Ecto neural progenitor cell (in vitro differentiated cells): ENCODE data around the gene MBP.

Source experiments
- DNase-seq: peaks from one replicate; pipeline ENCODE4 v3.0.0-alpha.2; 2018; ENCODE audit warnings: low spot score

MBP gene

GRCh38 chr18:77100751-77101355, 31.7 kb downstream of the MBP start:
- DNase-seq, result no peak

GRCh38 chr18:77099485-77100370, 32.9 kb downstream of the MBP start:
- no peak for DNase-seq

GRCh38 chr18:77098538-77099174, 33.9 kb downstream of the MBP start:
- no peak for DNase-seq

- no peak for DNase-seq
Observed at GRCh38 chr18:77098029-77098428, 34.6 kb downstream of the MBP start.

- DNase-seq, result no peak
Observed at GRCh38 chr18:77096936-77097886, 35.4 kb downstream of the MBP start.

- DNase-seq, result no peak
Observed at GRCh38 chr18:77095391-77096371, 36.9 kb downstream of the MBP start.

GRCh38 chr18:77093586-77093985, 39.0 kb downstream of the MBP start:
- no peak for DNase-seq

GRCh38 chr18:77093067-77093430, 39.5 kb downstream of the MBP start:
- DNase-seq, result no peak

GRCh38 chr18:77092104-77093066, 40.2 kb downstream of the MBP start:
- DNase-seq, result no peak

- DNase-seq, result no peak
Observed at GRCh38 chr18:77091366-77091765, 41.2 kb downstream of the MBP start.

- no peak for DNase-seq
Observed at GRCh38 chr18:77090546-77091174, 41.9 kb downstream of the MBP start.

- DNase-seq, result no peak
Observed at GRCh38 chr18:77089723-77090285, 42.8 kb downstream of the MBP start.

GRCh38 chr18:77088963-77089722, 43.4 kb downstream of the MBP start:
- no peak for DNase-seq

GRCh38 chr18:77087393-77088141, 45.0 kb downstream of the MBP start:
- DNase-seq, result peak; percentile 80

GRCh38 chr18:77086656-77087392, 45.8 kb downstream of the MBP start:
- no peak for DNase-seq

GRCh38 chr18:77086034-77086433, 46.5 kb downstream of the MBP start:
- DNase-seq, result no peak

GRCh38 chr18:77084688-77085035, 47.9 kb downstream of the MBP start:
- DNase-seq, result no peak
